ENCODE results near the gene SMIM11.
"Not testable (repeated sequence)": the region's sequence is repeated elsewhere in the genome, so short reads cannot be mapped to it uniquely, and the experiment has no call there.

The SMIM11 gene

GRCh38 chr21:34357889-34358288, 17.4 kb upstream of the SMIM11 start:
- DNase-seq = no peak

GRCh38 chr21:34358866-34359265, 16.4 kb upstream of the SMIM11 start:
- DNase-seq = no peak

GRCh38 chr21:34360488-34361241, 14.6 kb upstream of the SMIM11 start:
- no peak for DNase-seq

GRCh38 chr21:34362136-34362444, 13.2 kb upstream of the SMIM11 start:
- no peak for DNase-seq

GRCh38 chr21:34362670-34363069, 12.6 kb upstream of the SMIM11 start:
- DNase-seq = no peak

- no peak for DNase-seq
Observed at GRCh38 chr21:34363733-34364132, 11.6 kb upstream of the SMIM11 start, which contains the start of gene KCNE2. KCNE2 (plus strand) TSS chr21:34364006; CDS start chr21:34370479, 6,473 bp downstream.

GRCh38 chr21:34364921-34365320, 10.4 kb upstream of the SMIM11 start:
- DNase-seq = no peak

- DNase-seq = no peak
Observed at GRCh38 chr21:34365809-34366208, 9.5 kb upstream of the SMIM11 start.

- no peak for DNase-seq
Observed at GRCh38 chr21:34367320-34367935, 7.9 kb upstream of the SMIM11 start.

GRCh38 chr21:34369741-34370140, 5.6 kb upstream of the SMIM11 start:
- DNase-seq = no peak

GRCh38 chr21:34372321-34372720, 3.0 kb upstream of the SMIM11 start:
- DNase-seq = no peak

GRCh38 chr21:34374462-34374861, 845 bp upstream of the SMIM11 start:
- not testable (repeated sequence) for DNase-seq

- not testable (repeated sequence) for DNase-seq
Observed at GRCh38 chr21:34375619-34375972, 289 bp downstream of the SMIM11 start.

GRCh38 chr21:34383138-34383537, 7.8 kb downstream of the SMIM11 start:
- DNase-seq = not testable (repeated sequence)

- DNase-seq = not testable (repeated sequence)
Observed at GRCh38 chr21:34383724-34384415, 8.6 kb downstream of the SMIM11 start.

GRCh38 chr21:34400522-34400921, 25.2 kb downstream of the SMIM11 start:
- DNase-seq = not testable (repeated sequence)

- DNase-seq = not testable (repeated sequence)
Observed at GRCh38 chr21:34404742-34405141, 29.4 kb downstream of the SMIM11 start.

GRCh38 chr21:34405686-34406085, 30.4 kb downstream of the SMIM11 start:
- DNase-seq = not testable (repeated sequence)

GRCh38 chr21:34406102-34406501, 30.8 kb downstream of the SMIM11 start:
- DNase-seq = not testable (repeated sequence)

GRCh38 chr21:34406676-34407075, 31.4 kb downstream of the SMIM11 start:
- DNase-seq = not testable (repeated sequence)

GRCh38 chr21:34407294-34407693, 32.0 kb downstream of the SMIM11 start:
- not testable (repeated sequence) for DNase-seq

- not testable (repeated sequence) for DNase-seq
Observed at GRCh38 chr21:34417448-34418077, 42.3 kb downstream of the SMIM11 start.

- DNase-seq = not testable (repeated sequence)
Observed at GRCh38 chr21:34423805-34424204, 48.5 kb downstream of the SMIM11 start, which contains the start of gene SMIM34. SMIM34 (minus strand) TSS chr21:34423951; CDS start chr21:34423839, 112 bp downstream.

Data from activated naive CD4-positive, alpha-beta T cell (primary cell).